ENCODE measurements around the gene RBFOX1. TPM values are rescaled to one million over a fixed set of nuclear protein-coding genes. Genes with fewer than 3 reads are reported as not detected.

Gene RBFOX1
- total RNA-seq, 1 donor from 2014 or later: 68.4 TPM

DNA sequence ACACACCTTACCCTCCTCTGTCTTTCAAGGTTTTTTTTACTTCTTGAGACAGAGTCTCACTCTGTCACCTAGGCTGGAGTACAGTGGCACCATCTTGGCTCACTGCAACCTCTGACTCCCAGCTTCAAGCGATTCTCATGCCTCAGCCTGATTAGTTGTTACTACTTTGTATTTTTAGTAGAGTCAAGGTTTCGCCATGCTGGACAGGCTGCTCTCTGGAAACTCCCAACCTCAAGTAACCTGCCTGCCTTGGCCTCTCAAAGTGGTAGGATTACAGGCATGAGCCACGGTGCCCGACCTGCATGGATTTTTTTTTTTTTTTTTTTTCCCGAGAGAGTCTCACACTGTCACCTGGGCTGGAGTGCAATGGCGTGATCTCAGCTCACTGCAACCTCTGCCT, 273.2 kb downstream of the RBFOX1 start:
- intact Hi-C loops (cut with DNase I): no loop called here
- no peak for ATAC-seq
- no peak for DNase-seq (ENCODE audit: missing footprints)

DNA sequence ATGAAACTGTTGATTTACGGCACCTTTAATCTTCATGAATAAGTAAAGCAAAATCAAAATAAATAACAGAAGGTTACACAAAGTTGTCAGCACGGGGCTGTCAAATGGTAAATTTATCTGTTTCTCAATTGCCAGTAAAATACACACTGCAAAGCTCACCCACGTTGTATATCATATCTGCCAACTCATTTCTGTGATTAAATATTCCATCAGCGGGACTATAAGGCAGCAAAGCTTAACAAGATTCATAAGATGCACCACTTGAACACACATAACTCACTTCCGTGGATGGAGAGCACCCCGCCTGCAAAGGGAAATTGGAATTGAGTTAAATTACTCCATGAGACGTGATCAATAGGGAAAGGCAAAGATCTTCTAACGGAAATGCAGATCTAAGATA, 280.0 kb downstream of the RBFOX1 start:
- ATAC-seq: no peak
- intact Hi-C loops (cut with DNase I): no loop called here

DNA sequence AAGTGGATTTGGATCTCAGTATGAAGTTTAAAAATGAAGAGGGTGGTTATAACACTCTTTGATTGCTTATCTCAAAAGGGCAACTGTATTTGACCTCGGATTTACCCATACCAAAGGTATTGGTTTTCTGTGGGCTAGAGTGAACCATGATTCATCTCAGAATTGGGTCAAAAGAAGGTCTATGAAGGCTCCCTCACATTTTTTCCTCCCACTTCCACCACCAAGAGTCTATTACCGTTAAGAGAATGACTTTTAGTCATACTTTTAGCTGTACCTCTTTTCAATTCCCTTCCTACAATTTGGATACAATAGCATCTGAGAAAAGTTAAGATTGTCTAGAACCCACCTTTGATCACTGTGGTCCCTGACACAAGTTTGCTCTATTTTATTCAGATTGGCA, 280.9 kb downstream of the RBFOX1 start:
- DNase-seq (ENCODE audit: missing footprints) (no peak), ATAC-seq (no peak)
- intact Hi-C loops (cut with DNase I): no loop called here

More for the DNA sequence above, 280.0 kb downstream of the RBFOX1 start:
- DNase-seq (ENCODE audit: missing footprints): no peak

DNA sequence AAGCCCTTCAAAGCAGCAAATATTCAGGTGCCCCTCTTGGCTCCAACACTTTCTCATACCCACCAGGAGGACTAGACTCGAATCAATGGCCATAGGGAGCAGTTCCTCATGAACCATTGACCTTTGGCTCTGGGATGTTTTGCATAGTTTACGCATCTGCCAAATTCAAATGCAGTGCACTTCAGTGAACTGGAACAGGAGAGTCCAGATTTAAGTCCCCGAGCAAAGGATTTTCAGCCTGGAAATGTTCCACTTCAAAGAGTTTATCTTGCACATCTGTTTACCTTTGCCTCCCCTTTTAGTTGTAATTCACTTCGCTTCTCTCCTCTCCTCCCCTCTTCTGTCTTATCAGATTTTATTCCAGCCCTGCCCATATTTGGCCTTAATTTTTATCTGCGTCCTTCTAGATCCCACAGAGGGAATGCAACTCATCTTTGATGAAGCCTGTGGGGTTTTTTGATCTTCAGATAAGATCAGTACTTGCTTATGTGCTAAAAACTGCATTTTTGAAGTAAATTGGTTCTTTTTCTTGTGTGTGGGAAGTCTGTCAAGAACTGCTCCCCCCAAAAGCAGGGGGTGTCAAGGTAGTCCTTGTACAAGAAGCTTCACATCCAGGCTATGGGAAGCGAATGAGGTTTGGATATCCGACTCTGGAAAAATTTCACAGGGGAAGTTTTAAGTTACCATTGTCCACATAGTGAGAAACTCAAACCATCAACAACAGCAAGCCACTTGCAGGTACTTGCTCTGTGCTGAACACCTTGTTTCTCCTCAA, 281.6 kb downstream of the RBFOX1 start:
- ATAC-seq (no peak), DNase-seq (ENCODE audit: missing footprints) (no peak)
- intact Hi-C loops (cut with DNase I): no loop called here

DNA sequence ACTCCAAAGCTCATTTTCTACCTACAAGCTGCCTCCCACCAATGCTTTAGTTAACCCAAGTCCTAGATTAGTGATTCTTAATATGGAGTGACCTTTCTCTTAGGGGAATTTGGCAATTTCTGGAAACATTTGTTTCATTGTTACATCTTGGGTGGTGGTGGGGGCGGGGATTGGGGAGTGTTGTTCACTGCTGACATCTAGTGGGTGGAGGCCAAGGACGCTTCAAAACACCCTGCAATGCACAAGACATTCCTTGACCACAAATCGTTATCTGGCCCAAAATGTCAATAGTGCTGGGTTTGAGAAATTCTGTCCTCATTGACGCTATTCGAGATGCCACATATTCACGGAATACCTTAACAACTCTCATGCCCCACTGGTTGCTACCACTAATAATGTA, 282.9 kb downstream of the RBFOX1 start:
- intact Hi-C loops (cut with DNase I): no loop called here
- DNase-seq (ENCODE audit: missing footprints) (no peak), ATAC-seq (no peak)

DNA sequence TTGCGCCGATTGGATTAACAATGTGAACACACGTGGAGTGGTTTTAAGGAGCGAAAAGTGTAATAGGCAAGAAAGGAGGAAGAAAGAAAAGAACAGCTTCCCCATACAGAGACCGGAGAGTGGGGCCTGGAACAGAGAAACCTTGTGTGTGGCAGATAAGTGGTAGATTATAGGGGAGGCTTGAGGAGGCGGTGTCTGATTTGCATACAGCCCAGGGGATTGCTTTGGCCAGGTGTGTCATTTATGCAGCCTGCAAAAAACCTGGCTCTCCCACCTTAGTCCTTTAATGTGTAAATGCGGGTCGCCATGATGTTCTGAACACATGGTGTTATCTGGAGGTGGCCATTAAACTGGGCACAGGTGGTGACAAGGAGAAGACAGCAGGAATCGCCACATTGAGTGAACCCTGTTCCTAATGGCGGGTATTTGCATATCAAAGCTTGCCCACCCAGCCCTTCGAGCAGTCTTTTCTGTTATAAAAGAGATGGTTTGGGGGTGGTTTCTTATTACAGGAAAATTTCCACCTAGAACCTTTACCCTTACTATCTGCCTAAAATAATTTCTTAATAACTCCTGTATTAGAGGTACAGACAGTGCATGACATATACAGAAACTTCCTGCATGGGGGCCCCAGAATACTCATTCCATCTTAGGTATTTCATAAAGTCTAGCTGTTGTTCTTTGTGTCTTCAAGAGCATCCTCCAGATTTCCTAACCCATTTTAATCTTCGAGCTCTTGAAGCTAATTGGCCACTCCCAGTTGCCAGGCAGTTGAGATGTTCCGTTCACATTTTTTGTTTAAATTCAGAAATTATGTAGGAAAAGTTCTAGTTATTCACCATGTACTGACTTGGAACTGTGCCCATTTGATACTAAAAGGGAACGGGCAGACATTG, 292.5 kb downstream of the RBFOX1 start:
- ATAC-seq (no peak), DNase-seq (ENCODE audit: missing footprints) (no peak)
- intact Hi-C loops (cut with DNase I): loop anchor here (10.0 kb wide), 1 partner anchor 220 kb away; no protein-coding TSS in a partner anchor

DNA sequence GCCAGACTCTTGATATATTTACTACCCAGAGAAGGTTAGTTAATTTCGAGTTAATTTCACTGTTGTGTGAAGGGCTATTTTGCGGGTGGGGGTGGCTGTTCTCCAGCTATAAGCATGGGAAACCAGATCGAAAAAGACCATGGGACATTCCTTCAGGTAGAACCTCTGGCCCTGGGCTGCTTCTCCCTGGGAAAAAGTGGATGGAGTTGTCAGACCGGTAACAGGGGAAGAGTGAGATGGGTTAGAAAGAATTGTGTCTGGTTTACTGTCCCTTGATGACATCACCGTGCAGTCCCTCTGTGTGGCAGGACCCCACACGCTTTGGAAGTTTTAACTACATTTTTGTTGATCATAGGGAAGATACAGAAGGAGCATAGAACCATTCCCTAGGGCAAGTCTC, 296.3 kb downstream of the RBFOX1 start:
- intact Hi-C loops (cut with DNase I): loop anchor here (10.0 kb wide), 1 partner anchor 224 kb away; no protein-coding TSS in a partner anchor
- ATAC-seq (no peak), DNase-seq (ENCODE audit: missing footprints) (no peak)

DNA sequence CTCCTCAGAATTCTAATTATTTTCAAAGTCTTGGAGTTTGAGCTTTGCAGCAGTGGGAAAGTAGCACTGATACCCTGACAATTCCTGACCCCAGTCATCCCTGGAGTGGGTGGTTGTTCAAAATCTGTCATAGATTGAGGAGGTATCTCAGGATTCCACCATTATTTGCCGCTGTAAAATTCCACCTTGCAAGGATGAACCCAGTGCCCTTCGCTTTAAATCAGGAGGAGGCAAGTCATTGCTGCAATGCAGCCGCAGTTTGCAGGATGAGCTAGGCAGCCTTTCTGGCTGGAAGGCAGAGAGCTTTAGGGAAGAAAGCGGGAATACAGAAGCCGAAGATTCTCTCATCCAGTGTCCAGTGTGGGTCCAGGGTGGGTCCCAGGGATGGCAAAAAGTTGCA, 296.9 kb downstream of the RBFOX1 start:
- DNase-seq (ENCODE audit: missing footprints) (no peak), ATAC-seq (no peak)
- intact Hi-C loops (cut with DNase I): loop anchor here (10.0 kb wide), 1 partner anchor 225 kb away; no protein-coding TSS in a partner anchor

DNA sequence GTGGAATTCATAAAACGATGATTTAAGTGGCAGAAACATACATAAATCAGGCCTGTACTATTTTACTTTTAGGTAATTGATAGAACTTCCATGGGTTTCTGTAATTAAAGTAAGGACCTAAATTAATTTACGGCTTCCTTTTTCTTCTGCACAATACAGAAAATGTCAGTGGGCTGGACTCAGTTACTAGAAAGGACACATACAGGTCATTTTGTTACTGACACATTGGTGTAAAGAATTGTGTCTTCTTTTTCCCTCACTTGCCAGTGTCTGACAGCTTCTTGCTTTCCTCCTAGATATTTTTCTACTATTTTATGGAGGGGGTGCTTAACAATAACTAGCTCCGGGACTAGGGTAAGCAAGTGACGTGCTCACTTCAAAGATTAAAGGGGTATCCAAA, 304.8 kb downstream of the RBFOX1 start:
- ATAC-seq (no peak), DNase-seq (ENCODE audit: missing footprints) (no peak)
- intact Hi-C loops (cut with DNase I): no loop called here

DNA sequence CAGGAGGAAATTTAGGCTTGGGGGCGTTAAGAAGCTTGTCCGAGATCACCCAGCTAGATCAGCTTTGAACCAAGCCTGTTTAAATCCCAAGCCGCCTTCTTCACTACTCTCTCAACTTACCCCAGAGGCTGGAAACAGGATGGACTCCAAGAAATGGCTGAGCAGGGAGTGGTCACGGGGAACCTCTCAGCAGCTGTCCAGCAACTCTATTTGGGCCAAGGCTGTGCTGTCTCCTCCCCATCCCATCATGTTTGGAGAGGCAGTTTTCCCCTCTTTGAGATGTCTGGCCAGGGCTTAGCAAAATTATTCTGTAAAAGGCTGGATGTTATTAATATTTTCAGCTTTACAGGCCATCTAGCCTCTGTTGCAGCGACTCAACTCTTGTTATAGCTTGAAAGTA, 305.7 kb downstream of the RBFOX1 start:
- DNase-seq (ENCODE audit: missing footprints): no peak
- ATAC-seq: no peak
- intact Hi-C loops (cut with DNase I): no loop called here

DNA sequence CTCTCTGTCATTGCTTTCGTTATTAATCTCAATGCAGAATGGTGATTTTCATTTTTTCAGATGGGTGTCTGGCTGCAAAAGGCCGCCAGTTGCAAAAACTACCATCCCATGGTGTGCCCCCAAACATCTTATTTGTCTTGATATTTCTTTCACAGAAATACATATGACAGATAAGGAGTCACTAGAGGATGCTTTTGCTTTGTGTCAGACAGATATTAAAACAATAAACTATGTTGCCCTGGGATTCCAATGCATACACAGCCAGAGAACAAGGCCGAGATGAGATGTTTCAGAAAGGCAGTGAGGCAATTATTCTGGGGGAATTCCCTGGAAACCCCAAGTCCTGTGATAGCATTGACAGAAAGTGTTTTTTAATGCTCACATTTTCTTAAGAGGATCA, 307.7 kb downstream of the RBFOX1 start:
- DNase-seq (ENCODE audit: missing footprints) (no peak), ATAC-seq (no peak)
- intact Hi-C loops (cut with DNase I): no loop called here

DNA sequence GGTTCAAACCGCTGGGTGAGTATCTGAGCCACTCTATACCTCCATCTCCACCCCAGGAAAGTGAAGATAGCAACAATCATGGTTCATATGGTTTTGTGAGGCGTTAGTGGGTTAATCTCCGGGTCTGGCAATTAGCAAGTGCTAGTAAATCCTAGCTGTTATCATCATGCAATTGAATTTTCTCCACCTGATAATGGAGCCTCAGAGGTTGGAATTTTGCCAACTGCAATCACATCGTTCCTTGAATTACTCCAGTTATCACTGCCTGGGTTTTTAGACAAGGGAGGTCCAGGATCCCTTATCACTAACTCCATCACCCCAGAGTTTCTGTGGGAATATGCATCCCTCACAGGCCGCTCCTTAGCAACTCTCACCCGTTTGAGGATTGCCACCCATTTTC, 311.5 kb downstream of the RBFOX1 start:
- ATAC-seq (no peak), DNase-seq (ENCODE audit: missing footprints) (no peak)
- intact Hi-C loops (cut with DNase I): no loop called here

DNA sequence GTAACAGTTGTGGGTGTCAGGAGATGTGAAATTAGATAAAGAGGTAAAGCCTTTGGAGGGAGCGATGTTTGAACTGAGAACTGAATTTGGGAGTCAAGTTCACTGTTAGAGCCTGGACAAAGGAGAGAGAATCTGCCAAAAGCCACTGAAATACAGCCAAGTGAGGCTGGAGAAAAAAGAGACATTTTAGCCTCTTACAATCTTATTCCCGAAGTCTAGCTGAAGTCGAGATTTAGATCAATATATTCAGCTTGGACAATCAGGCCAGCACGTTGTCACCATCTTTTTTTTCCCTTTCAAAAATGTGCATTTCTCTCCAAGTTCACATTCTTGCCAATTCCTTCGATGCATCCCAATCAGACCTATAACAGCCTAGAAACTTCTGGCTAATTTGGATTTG, 312.2 kb downstream of the RBFOX1 start:
- no peak for ATAC-seq
- intact Hi-C loops (cut with DNase I): no loop called here

DNA sequence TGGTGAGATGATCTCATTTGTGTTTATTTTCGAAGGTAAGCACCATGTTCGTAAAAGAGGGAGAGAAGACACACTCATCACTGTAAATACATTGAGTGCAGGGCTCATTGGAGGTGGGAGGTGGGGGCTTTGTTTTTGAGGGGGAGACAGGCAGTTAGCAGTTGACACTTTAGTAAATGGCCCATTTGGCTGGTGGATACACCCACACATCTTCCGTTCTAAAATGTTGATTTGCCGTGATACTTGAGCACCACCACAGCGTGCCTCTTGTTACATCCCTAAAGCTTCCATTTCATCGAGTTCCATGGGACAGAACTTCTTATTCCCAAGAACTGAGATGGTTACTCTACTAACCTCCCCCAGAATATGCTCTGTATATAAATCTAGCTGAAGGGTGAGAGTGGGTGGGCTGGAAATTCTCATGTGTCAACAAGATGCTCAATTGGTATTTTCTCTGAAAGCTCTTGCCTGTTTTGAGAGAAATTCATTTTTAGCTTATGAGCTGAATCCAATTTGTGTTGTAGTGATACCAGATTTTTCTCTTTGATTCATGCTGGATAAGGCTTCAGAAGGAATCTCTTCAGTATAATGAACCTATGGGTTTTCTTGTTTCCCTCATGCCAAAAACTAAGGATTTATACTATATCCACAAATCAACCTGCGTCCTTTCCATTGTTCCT, 314.3 kb downstream of the RBFOX1 start:
- intact Hi-C loops (cut with DNase I): no loop called here
- no peak for DNase-seq (ENCODE audit: missing footprints)
- no peak for ATAC-seq

More for the DNA sequence above, 312.2 kb downstream of the RBFOX1 start:
- DNase-seq (ENCODE audit: missing footprints): no peak

DNA sequence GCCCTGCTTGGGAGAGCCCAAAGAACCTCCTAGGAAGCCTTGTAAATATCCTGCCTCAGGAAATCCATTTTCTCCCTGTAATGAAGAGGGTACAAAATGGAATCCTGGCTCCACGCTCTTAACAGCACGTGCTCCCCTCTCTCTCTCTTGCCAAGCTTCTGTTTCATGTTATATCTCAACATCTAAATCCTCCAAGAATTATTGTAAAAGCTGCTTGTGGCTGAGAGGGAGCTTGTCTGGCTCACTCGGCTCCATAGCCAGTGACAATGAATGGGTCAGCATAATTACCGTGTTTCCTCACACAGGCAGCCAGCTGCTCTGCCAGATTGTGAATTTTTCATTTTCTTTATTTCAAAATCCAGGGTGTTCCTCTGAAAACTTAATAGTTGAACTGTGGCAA, 317.8 kb downstream of the RBFOX1 start:
- intact Hi-C loops (cut with DNase I): no loop called here
- no peak for ATAC-seq
- DNase-seq (ENCODE audit: missing footprints): no peak

DNA sequence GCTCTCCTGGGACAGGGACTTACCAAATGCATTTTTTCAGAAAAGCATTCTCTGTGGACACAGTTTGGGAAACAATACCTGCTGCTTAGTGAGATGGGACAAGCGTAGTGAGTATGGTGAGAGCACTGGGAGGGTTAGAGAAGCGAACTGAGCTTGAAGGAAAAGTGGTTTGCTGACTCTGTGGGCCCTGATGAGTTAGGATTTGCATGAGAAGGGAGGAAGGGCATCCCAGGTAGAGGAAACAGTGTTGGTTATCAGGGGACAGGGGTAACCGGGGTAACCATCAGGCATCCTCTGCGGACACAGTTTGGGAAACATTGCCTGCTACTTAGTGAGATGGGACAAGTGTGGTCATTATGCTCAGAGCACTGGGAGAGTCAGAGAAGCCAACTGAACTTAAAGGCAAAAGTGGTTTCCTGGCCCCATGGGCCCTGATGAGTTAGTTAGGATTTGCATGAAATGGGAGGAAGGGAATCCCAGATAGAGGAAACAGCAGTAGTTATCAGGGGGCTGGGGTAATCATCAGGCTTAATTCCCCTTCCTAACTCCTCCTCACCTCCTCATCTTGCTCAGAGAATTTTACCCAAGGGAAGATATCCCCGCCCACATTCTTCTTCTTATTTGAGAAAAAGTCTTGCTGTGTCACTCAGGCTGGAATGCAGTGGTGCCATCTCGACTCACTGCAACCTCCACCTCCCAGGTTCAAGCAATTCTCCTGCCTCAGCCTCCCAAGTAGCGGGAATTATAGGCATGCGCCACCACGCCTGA, 319.3 kb downstream of the RBFOX1 start:
- intact Hi-C loops (cut with DNase I): no loop called here

DNA sequence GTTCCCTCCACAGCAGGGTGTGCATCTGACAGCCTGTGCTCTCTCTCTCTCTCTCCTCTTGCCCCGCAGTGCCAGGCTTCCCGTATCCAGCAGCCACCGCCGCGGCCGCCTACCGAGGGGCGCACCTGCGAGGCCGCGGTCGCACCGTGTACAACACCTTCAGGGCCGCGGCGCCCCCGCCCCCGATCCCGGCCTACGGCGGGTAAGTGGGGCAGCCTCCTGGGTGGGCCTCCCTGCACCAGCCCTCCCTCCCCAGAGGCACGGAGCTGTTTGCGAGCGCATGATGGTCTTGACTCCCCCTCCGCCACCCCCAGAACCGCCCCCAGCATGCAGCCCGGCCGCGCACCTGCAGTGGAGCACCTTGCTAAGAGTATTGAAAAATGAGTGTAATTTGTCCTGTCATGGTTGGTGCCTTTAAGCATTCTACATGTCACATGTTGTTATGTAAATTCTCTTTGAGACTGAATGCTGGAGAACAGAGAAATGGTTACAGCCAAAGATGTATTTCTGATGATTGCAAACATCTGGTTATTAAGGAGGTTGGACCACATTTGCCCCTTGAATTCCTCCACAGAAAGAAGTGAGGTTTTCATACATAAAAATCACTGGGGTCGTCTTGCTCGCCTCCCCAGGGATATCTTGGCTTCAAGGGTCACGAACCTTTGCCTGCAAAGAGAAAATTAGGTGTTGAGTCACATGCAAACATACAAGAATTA, 321.3 kb downstream of the RBFOX1 start:
- DNase-seq (ENCODE audit: missing footprints) (no peak), ATAC-seq (no peak)
- intact Hi-C loops (cut with DNase I): no loop called here

More for the DNA sequence above, 319.3 kb downstream of the RBFOX1 start:
- ATAC-seq (no peak), DNase-seq (ENCODE audit: missing footprints) (no peak)

DNA sequence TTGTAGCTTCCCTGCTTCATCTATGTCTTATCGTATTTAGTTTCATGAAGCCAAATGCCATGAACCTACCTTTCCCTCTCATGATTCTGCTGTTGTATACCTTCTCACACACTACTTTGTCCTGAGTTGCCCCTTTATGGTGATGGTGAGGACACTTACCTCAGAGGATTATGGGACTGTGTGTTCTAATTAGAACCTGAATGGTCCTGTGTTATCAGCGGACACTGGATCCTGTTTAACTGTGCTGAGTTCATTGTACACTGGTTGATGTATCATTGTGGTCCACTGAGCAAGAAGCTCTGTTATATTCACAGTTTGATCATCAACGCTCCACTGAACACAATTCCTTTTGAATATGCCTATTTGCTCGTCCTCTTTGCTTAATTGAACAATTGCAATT, 343.0 kb downstream of the RBFOX1 start:
- DNase-seq (ENCODE audit: missing footprints): no peak

More for the DNA sequence above, 343.0 kb downstream of the RBFOX1 start:
- no peak for ATAC-seq
- intact Hi-C loops (cut with DNase I): no loop called here

Measured in Right ventricle myocardium inferior (tissue), 1 donor.